ENCODE results near the gene NOL4L.

DNA sequence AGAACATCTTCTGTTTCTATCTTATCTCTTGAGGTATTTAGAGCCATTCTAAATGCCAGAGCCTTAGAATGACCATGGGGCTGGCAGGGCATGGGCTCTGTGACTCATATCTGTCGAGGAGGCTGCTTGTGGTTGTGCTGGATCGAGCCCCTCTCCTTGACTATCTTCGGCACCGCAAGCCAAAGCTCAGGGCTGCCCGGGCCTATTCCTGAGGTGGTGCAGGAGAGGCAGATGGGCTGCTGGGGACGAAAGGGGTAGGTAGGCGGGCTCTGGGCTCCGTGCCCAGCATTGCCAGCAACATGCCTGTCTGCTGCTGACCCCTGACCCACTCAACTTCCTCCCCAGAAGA is 89.9 kb downstream of the NOL4L start:
- TF ChIP-seq POLR2AphosphoS5 (IDR thresholded peaks at IDR 0.05; ENCODE audit: low read depth) (no peak), CREB1 (CRISPR knock-in tag; IDR thresholded peaks at IDR 0.05; ENCODE audit: low read depth) (no peak), JUNB (IDR thresholded peaks at IDR 0.05; ENCODE audit: unreplicated experiment) (no peak), ZNF114 (CRISPR knock-in tag; IDR thresholded peaks at IDR 0.05) (no peak), EZH2phosphoT487 (IDR thresholded peaks at IDR 0.05; ENCODE audit: unreplicated experiment) (no peak), EZH2 (IDR thresholded peaks at IDR 0.05; ENCODE audit: low read depth, unreplicated experiment) (no peak)
- TF ChIP-seq, protein P1, sequence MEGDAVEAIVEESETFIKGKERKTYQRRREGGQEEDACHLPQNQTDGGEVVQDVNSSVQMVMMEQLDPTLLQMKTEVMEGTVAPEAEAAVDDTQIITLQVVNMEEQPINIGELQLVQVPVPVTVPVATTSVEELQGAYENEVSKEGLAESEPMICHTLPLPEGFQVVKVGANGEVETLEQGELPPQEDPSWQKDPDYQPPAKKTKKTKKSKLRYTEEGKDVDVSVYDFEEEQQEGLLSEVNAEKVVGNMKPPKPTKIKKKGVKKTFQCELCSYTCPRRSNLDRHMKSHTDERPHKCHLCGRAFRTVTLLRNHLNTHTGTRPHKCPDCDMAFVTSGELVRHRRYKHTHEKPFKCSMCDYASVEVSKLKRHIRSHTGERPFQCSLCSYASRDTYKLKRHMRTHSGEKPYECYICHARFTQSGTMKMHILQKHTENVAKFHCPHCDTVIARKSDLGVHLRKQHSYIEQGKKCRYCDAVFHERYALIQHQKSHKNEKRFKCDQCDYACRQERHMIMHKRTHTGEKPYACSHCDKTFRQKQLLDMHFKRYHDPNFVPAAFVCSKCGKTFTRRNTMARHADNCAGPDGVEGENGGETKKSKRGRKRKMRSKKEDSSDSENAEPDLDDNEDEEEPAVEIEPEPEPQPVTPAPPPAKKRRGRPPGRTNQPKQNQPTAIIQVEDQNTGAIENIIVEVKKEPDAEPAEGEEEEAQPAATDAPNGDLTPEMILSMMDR (conservative IDR thresholded peaks at IDR 0.05; ENCODE audit: low read depth in 2 of 2): no peak

All from GM23338 (cell line).